TTC549 (cell line): ENCODE data around the gene ZBTB42.

Experiments
- FAIRE-seq: peaks from 2 replicates; lab custom pipeline; 2012; peaks lifted over from hg19 to GRCh38; lab: Jason Lieb, UNC

The ZBTB42 gene

GRCh38 chr14:104782808-104783139 is 18.1 kb upstream of the ZBTB42 start:
- FAIRE-seq, result no peak

GRCh38 chr14:104783484-104784217 is 17.2 kb upstream of the ZBTB42 start:
- FAIRE-seq, result no peak

GRCh38 chr14:104784218-104784568 is 16.7 kb upstream of the ZBTB42 start:
- FAIRE-seq, result no peak

GRCh38 chr14:104784846-104785707 is 15.8 kb upstream of the ZBTB42 start:
- no peak for FAIRE-seq

- no peak for FAIRE-seq
Observed at GRCh38 chr14:104785708-104786080, 15.2 kb upstream of the ZBTB42 start.

GRCh38 chr14:104786091-104786586 is 14.8 kb upstream of the ZBTB42 start:
- no peak for FAIRE-seq

GRCh38 chr14:104786726-104787675 is 13.9 kb upstream of the ZBTB42 start:
- no peak for FAIRE-seq

- no peak for FAIRE-seq
Observed at GRCh38 chr14:104787736-104788135, 13.2 kb upstream of the ZBTB42 start.

- no peak for FAIRE-seq
Observed at GRCh38 chr14:104788161-104788818, 12.6 kb upstream of the ZBTB42 start.

GRCh38 chr14:104788873-104789663 is 11.8 kb upstream of the ZBTB42 start:
- no peak for FAIRE-seq

- FAIRE-seq, result no peak
Observed at GRCh38 chr14:104789752-104790743, 10.9 kb upstream of the ZBTB42 start.

GRCh38 chr14:104791425-104791824 is 9.5 kb upstream of the ZBTB42 start:
- no peak for FAIRE-seq

- no peak for FAIRE-seq
Observed at GRCh38 chr14:104792101-104792884, 8.6 kb upstream of the ZBTB42 start.

- no peak for FAIRE-seq
Observed at GRCh38 chr14:104792945-104793702, 7.8 kb upstream of the ZBTB42 start.

- no peak for FAIRE-seq
Observed at GRCh38 chr14:104793703-104793959, 7.3 kb upstream of the ZBTB42 start.

- FAIRE-seq, result no peak
Observed at GRCh38 chr14:104794099-104794498, 6.8 kb upstream of the ZBTB42 start.

- FAIRE-seq, result no peak
Observed at GRCh38 chr14:104794631-104794992, 6.3 kb upstream of the ZBTB42 start.

- FAIRE-seq, result no peak
Observed at GRCh38 chr14:104794993-104795780, 5.7 kb upstream of the ZBTB42 start, which contains the start of gene AKT1. Gene AKT1 (minus strand): TSS chr14:104795748. CDS start chr14:104792643, 3,105 bp downstream.
